Lower leg skin (tissue), 4 donors: ENCODE results near the gene ERG28. TPM values are rescaled to one million over a fixed set of nuclear protein-coding genes. Genes with fewer than 3 reads are reported as not detected.
"Not testable (repeated sequence)": the region's sequence is repeated elsewhere in the genome, so short reads cannot be mapped to it uniquely, and the experiment has no call there.

Source experiments
- DNase-seq, 2 donors: peaks; one replicate each; pipeline ENCODE4 v3.0.0-alpha.2; 2019; ENCODE audit warnings: low spot score in 2 of 2
- H3K4me3 ChIP-seq: fragments of 200-600 bp; sonication (generic); 2 replicates; pipeline ENCODE4 v1.5.1; 2017; ENCODE audit warnings: mild to moderate bottlenecking, low read depth; ENCODE audit not compliant: poor library complexity, severe bottlenecking
- POLR2A ChIP-seq, 2 donors: fragments of 450-650 bp; IDR thresholded peaks; one replicate each; pipeline ENCODE4 v1.6.1; 2016 to 2017; ENCODE audit warnings: antibody characterized with exemption in 2 of 2, mild to moderate bottlenecking in 1 of 2, moderate library complexity in 1 of 2
- WGBS, 2 donors: methylation state at CpG; one replicate each; pipeline ENCODE4 v1.1.5; 2018; 5-methylcytosine and 5-hydroxymethylcytosine counted together
- intact Hi-C: fragments of 100-400 bp; cut with DNase I; formaldehyde crosslinking; loops from one replicate; pipeline ENCODE4 v1.15.0; 2023; ENCODE audit warnings: low total_unique reads
- total RNA-seq, 4 donors: library from RNA; depleted of rRNA; stranded (reverse); fragments of >200 nt; gene quantifications; one replicate each; pipeline ENCODE4 v1.1.0, GENCODE V29; 2016
- TF ChIP-seq, protein P1 (sequence below), 3 donors: fragments of 450-650 bp; IDR thresholded peaks; one replicate each; pipeline ENCODE4 v1.5.1; 2016; ENCODE audit warnings: antibody characterized with exemption in 3 of 3, mild to moderate bottlenecking in 3 of 3, moderate library complexity in 2 of 3

Gene ERG28
- total RNA-seq, 4 donors from 2014 or later, result 11.7 to 14.2 (median 12.2) TPM

- no peak for TF ChIP-seq POLR2A (IDR thresholded peaks at IDR 0.05)
- TF ChIP-seq, protein P1, sequence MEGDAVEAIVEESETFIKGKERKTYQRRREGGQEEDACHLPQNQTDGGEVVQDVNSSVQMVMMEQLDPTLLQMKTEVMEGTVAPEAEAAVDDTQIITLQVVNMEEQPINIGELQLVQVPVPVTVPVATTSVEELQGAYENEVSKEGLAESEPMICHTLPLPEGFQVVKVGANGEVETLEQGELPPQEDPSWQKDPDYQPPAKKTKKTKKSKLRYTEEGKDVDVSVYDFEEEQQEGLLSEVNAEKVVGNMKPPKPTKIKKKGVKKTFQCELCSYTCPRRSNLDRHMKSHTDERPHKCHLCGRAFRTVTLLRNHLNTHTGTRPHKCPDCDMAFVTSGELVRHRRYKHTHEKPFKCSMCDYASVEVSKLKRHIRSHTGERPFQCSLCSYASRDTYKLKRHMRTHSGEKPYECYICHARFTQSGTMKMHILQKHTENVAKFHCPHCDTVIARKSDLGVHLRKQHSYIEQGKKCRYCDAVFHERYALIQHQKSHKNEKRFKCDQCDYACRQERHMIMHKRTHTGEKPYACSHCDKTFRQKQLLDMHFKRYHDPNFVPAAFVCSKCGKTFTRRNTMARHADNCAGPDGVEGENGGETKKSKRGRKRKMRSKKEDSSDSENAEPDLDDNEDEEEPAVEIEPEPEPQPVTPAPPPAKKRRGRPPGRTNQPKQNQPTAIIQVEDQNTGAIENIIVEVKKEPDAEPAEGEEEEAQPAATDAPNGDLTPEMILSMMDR (IDR thresholded peaks at IDR 0.05), result no peak
- DNase-seq, result no peak
- H3K4me3 ChIP-seq, result no peak overlapping the region
- intact Hi-C loops, result no loop called here
- WGBS, 2 donors, result 63 to 66% methylated on average over 11 of the region's 11 CpGs
Observed at GRCh38 chr14:75604979-75605851, 55.5 kb downstream of the ERG28 start.

GRCh38 chr14:75602503-75602902 is 58.2 kb downstream of the ERG28 start:
- H3K4me3 ChIP-seq, result no peak overlapping the region
- no peak for TF ChIP-seq POLR2A (IDR thresholded peaks at IDR 0.05)
- TF ChIP-seq, protein P1 (IDR thresholded peaks at IDR 0.05), result no peak
- DNase-seq, result no peak
- intact Hi-C loops, result no loop called here
- WGBS, 2 donors, result 79 to 83% methylated on average over 3 of the region's 3 CpGs

DNA sequence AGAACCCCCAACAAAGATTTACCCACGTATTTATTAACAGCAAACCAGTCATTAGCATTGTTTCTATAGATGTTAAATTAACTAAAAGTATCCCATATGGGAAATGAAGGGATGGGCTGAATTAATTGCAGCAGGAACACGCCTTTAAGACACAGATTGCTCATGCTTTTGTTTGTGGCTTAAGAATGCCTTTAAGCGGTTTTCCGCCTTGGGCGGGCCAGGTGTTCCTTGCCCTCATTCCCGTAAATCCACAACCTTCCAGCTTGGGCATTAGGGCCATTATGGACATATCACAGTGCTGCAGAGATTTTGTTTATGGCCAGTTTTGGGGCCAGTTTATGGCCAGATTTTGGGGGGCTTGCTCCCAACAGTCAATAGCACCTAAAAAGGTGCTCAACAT is 59.6 kb downstream of the ERG28 start:
- H3K4me3 ChIP-seq, DNase-seq: not testable (repeated sequence)
- 71 to 73% methylated on average over 6 of the region's 6 CpGs for WGBS, 2 donors

DNA sequence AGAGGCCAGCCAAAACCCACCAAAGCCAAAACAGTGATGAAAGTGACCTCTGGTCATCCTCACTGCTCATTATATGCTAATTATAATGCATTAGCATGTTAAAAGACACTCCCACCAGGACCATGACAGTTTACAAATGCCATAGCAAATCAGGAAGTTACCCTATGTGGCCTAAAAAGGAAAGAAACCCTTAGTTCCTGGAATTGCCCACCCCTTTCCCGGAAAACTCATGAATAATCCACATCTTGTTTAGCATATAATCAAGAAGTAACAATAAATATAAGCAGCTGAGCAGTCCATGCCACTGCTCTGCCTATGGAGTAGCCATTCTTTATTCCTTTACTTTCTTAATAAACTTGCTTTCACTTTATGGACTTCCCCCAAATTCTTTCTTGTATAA is 60.6 kb downstream of the ERG28 start:
- intact Hi-C loops, DNase-seq, H3K4me3 ChIP-seq: not testable (repeated sequence)
- WGBS, 2 donors, result 93 to 94% methylated on average over 1 of the region's 1 CpG

More for the DNA sequence above, 59.6 kb downstream of the ERG28 start:
- intact Hi-C loops, result not testable (repeated sequence)

Other genes starting within 250 kb of the ERG28 start
- 10 to 100 TPM; 31.7 to 53.9 (median 36.0) TPM for gene JDP2, start 232.9 kb downstream of the ERG28 start, total RNA-seq
- gene BATF, start 138.4 kb downstream of the ERG28 start, total RNA-seq, result 1 to 10 TPM; 2.1 to 7.3 (median 4.6) TPM
- 10 to 100 TPM; 11.8 to 24.3 (median 16.7) TPM for gene FLVCR2, start 82.3 kb downstream of the ERG28 start, total RNA-seq
- 10 to 100 TPM; 16.5 to 31.1 (median 18.4) TPM for gene TTLL5, start 370 bp upstream of the ERG28 start, total RNA-seq